GM12872 (cell line): ENCODE measurements around the gene PLCL2.

Experiments used
- CTCF ChIP-seq: IDR thresholded peaks from 3 replicates; pipeline ENCODE4 v1.5.1; 2011; ENCODE audit warnings: low read depth, mild to moderate bottlenecking, low read length, moderate library complexity; ENCODE audit not compliant: insufficient read depth

The PLCL2 gene

GRCh38 chr3:16884748-16885592, at the start of gene PLCL2:
Gene PLCL2 (plus strand): TSS chr3:16884955. CDS start chr3:16885040, 85 bp downstream.
- no peak for TF ChIP-seq CTCF

GRCh38 chr3:16836505-16837237, 48.1 kb upstream of the PLCL2 start:
- no peak for TF ChIP-seq CTCF

- TF ChIP-seq CTCF = no peak
Observed at GRCh38 chr3:16837602-16838001, 47.2 kb upstream of the PLCL2 start.

GRCh38 chr3:16838561-16838960, 46.2 kb upstream of the PLCL2 start:
- TF ChIP-seq CTCF = no peak

GRCh38 chr3:16839271-16840100, 45.3 kb upstream of the PLCL2 start:
- TF ChIP-seq CTCF = no peak

GRCh38 chr3:16840101-16840424, 44.7 kb upstream of the PLCL2 start:
- no peak for TF ChIP-seq CTCF

GRCh38 chr3:16841041-16841753, 43.6 kb upstream of the PLCL2 start:
- TF ChIP-seq CTCF = no peak
